Testis (tissue), 2 donors: ENCODE results near the gene WWP2.

ENCODE experiments used
- POLR2A ChIP-seq: fragments of 450-650 bp; IDR thresholded peaks from one replicate; pipeline ENCODE4 v1.6.1; 2017; ENCODE audit warnings: antibody characterized with exemption, mild to moderate bottlenecking, moderate library complexity
- TF ChIP-seq, protein P1 (sequence below), 3 experiments: fragments of 450-650 bp in 2 of 3; fragments of 200-600 bp in 1 of 3; sonication (generic) in 1 of 3; IDR thresholded peaks; one replicate each; pipeline ENCODE4 v1.5.1; 2016 to 2019; ENCODE audit warnings: antibody characterized with exemption in 3 of 3, mild to moderate bottlenecking in 2 of 3, moderate library complexity in 1 of 3

DNA sequence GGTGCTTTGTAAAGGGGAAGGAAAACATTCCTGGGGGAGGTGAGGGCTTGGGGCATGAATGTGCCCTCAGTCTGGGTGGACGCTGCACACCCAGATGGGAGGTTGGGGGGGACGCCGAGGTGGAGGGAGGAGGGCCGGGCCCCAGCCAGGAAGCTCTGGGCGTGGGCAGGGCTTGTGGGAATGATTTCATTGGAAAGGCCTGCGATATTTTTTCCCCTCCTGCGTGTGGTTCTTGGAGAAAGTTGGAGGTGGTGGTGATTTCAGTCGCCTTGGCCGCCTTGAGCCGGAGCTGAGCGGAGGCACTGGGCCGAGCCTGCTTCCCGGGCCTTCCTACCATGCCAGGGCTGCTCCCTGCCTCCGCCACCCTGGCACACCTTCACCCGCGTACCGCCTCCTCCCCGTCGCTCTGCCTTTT lies 162.7 kb downstream of the WWP2 start:
- TF ChIP-seq, protein P1, sequence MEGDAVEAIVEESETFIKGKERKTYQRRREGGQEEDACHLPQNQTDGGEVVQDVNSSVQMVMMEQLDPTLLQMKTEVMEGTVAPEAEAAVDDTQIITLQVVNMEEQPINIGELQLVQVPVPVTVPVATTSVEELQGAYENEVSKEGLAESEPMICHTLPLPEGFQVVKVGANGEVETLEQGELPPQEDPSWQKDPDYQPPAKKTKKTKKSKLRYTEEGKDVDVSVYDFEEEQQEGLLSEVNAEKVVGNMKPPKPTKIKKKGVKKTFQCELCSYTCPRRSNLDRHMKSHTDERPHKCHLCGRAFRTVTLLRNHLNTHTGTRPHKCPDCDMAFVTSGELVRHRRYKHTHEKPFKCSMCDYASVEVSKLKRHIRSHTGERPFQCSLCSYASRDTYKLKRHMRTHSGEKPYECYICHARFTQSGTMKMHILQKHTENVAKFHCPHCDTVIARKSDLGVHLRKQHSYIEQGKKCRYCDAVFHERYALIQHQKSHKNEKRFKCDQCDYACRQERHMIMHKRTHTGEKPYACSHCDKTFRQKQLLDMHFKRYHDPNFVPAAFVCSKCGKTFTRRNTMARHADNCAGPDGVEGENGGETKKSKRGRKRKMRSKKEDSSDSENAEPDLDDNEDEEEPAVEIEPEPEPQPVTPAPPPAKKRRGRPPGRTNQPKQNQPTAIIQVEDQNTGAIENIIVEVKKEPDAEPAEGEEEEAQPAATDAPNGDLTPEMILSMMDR (IDR thresholded peaks at IDR 0.05), result no peak
- no peak for TF ChIP-seq POLR2A
